Progenitor cell of endocrine pancreas (in vitro differentiated cells): ENCODE measurements around the gene PRSS2. TPM values are rescaled to one million over a fixed set of nuclear protein-coding genes. Genes with fewer than 3 reads are reported as not detected.

Experiments
- DNase-seq: peaks from one replicate; pipeline ENCODE4 v3.0.0; 2021; ENCODE audit warnings: low spot score; ENCODE audit not compliant: unreplicated experiment
- H3K27ac Mint-ChIP-seq: 2 replicates; pipeline ENCODE4 v1.8.0; 2021; ENCODE audit warnings: mild to moderate bottlenecking, moderate library complexity, mixed read lengths
- H3K27me3 Mint-ChIP-seq: 2 replicates; pipeline ENCODE4 v1.8.0; 2021; ENCODE audit warnings: mixed read lengths
- H3K36me3 Mint-ChIP-seq: 2 replicates; pipeline ENCODE4 v1.8.0; 2022; ENCODE audit warnings: mixed read lengths; ENCODE audit not compliant: insufficient read depth
- H3K4me1 Mint-ChIP-seq: 2 replicates; pipeline ENCODE4 v1.8.0; 2021; ENCODE audit warnings: low read depth, mixed read lengths
- H3K4me3 Mint-ChIP-seq: 2 replicates; pipeline ENCODE4 v1.8.0; 2021; ENCODE audit warnings: low read depth, mild to moderate bottlenecking, moderate library complexity, mixed read lengths
- H3K9me3 Mint-ChIP-seq: 2 replicates; pipeline ENCODE4 v1.8.0; 2021; ENCODE audit warnings: low read depth, mixed read lengths
- total RNA-seq: library from RNA; stranded (reverse); gene quantifications from 2 replicates; pipeline ENCODE4 v1.2.1, GENCODE V29; 2021
- TF ChIP-seq, protein P1 (sequence below): fragments of 200-600 bp; sonication (generic); IDR thresholded peaks from one replicate; pipeline ENCODE4 v1.5.0; 2021; ENCODE audit warnings: antibody characterized with exemption, mild to moderate bottlenecking; ENCODE audit not compliant: unreplicated experiment

Gene PRSS2
- total RNA-seq, 1 donor from 2014 or later = 5.3 TPM

GRCh38 chr7:142787034-142787768 is 16.4 kb downstream of the PRSS2 start:
- Mint-ChIP-seq H3K27me3 (peaks cover 51% of the 10 kb centered on the region), H3K36me3 (no peaks in the 10 kb centered on the region), H3K9me3 (no peaks in the 10 kb centered on the region), H3K4me1 (peaks cover 2% of the 10 kb centered on the region), H3K4me3 (no peak overlapping the region), H3K27ac (no peak overlapping the region)
- TF ChIP-seq, protein P1, sequence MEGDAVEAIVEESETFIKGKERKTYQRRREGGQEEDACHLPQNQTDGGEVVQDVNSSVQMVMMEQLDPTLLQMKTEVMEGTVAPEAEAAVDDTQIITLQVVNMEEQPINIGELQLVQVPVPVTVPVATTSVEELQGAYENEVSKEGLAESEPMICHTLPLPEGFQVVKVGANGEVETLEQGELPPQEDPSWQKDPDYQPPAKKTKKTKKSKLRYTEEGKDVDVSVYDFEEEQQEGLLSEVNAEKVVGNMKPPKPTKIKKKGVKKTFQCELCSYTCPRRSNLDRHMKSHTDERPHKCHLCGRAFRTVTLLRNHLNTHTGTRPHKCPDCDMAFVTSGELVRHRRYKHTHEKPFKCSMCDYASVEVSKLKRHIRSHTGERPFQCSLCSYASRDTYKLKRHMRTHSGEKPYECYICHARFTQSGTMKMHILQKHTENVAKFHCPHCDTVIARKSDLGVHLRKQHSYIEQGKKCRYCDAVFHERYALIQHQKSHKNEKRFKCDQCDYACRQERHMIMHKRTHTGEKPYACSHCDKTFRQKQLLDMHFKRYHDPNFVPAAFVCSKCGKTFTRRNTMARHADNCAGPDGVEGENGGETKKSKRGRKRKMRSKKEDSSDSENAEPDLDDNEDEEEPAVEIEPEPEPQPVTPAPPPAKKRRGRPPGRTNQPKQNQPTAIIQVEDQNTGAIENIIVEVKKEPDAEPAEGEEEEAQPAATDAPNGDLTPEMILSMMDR = no peak
- no peak for DNase-seq

- no peaks in the 10 kb centered on the region for H3K9me3 Mint-ChIP-seq
- H3K4me3 Mint-ChIP-seq = no peak overlapping the region
- TF ChIP-seq, protein P1 = no peak
- H3K27me3 Mint-ChIP-seq = peaks cover 50% of the 10 kb centered on the region
- H3K4me1 Mint-ChIP-seq = peaks cover 2% of the 10 kb centered on the region
- DNase-seq = no peak
- no peaks in the 10 kb centered on the region for H3K36me3 Mint-ChIP-seq
- no peak overlapping the region for H3K27ac Mint-ChIP-seq
Observed at GRCh38 chr7:142787783-142788182, 17.0 kb downstream of the PRSS2 start.

GRCh38 chr7:142788303-142789289 is 17.8 kb downstream of the PRSS2 start:
- TF ChIP-seq, protein P1 = no peak
- Mint-ChIP-seq H3K27ac (no peak overlapping the region), H3K36me3 (no peaks in the 10 kb centered on the region), H3K4me1 (no peaks in the 10 kb centered on the region), H3K4me3 (no peak overlapping the region), H3K9me3 (no peaks in the 10 kb centered on the region), H3K27me3 (peaks cover 49% of the 10 kb centered on the region)
- no peak for DNase-seq

- TF ChIP-seq, protein P1 = no peak
- no peak for DNase-seq
- H3K4me1 Mint-ChIP-seq = no peaks in the 10 kb centered on the region
- H3K4me3 Mint-ChIP-seq = no peak overlapping the region
- H3K27me3 Mint-ChIP-seq = peaks cover 57% of the 10 kb centered on the region
- no peaks in the 10 kb centered on the region for H3K9me3 Mint-ChIP-seq
- no peak overlapping the region for H3K27ac Mint-ChIP-seq
- no peaks in the 10 kb centered on the region for H3K36me3 Mint-ChIP-seq
Observed at GRCh38 chr7:142789441-142789840, 18.7 kb downstream of the PRSS2 start.

DNA sequence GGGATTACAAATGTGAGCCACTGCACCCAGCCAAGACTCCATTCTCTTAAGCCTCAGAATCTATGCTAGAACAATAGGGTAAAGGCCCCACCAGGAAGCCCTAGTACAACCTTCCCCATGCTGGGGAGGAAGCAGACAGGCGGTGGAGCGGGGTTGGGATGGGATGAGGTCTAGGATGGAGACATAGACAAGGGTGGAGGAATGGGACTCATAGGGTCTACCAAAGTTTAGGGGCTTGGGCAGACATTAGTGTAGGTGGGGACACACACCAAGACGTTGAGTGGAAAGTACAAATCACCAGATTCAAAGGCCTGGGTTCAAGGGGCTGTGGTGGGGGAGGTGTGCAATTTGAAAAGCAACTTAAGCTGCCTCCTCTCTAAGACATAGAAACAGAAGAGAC is 19.3 kb downstream of the PRSS2 start:
- Mint-ChIP-seq H3K9me3 (no peaks in the 10 kb centered on the region), H3K4me1 (no peaks in the 10 kb centered on the region), H3K27me3 (peaks cover 63% of the 10 kb centered on the region), H3K4me3 (no peak overlapping the region), H3K36me3 (no peaks in the 10 kb centered on the region), H3K27ac (no peak overlapping the region)
- no peak for DNase-seq
- TF ChIP-seq, protein P1 = no peak
